HG02588 (cell line): ENCODE measurements around the gene TOR1A.

Source experiments
- ATAC-seq: cut with Tn5 transposase; IDR thresholded peaks from one replicate; pipeline ENCODE4 v1.9.1; 2021; ENCODE audit warnings: mild to moderate bottlenecking, moderate library complexity; ENCODE audit not compliant: unreplicated experiment

The TOR1A gene, protein sequence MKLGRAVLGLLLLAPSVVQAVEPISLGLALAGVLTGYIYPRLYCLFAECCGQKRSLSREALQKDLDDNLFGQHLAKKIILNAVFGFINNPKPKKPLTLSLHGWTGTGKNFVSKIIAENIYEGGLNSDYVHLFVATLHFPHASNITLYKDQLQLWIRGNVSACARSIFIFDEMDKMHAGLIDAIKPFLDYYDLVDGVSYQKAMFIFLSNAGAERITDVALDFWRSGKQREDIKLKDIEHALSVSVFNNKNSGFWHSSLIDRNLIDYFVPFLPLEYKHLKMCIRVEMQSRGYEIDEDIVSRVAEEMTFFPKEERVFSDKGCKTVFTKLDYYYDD

DNA sequence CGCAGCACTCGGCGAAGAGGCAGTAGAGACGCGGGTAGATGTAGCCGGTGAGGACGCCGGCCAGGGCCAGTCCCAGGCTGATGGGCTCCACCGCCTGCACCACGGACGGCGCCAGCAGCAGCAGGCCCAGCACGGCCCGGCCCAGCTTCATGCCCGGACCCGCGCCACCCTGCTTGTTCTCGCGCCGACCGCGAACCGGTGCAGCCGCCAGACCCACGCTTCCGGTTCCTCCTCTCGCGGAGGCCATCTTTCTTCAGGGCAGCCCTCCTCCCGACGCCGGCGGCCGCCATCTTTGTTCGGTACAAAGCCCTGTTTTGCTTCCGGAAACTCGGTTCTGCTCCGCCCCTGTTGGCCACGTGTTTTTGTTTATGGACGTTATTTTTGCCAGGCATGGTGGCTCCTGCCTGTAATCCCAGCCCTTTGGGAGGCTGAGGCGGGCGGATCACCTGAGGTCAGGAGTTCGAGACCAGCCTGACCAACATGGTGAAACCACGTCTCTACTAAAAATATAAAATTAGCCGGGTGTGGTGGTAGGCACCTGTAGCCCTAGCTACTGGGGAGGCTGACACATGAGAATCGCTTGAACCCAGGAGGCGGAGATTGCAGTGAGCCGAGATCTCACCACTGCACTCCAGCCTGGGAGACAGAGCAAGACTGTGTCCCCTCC, at the start of gene TOR1A:
TOR1A (minus strand) TSS at position 202 of the 667 bp plus-strand sequence; CDS start at position 151, 51 bp downstream.
- ATAC-seq, result peak; percentile 93

DNA sequence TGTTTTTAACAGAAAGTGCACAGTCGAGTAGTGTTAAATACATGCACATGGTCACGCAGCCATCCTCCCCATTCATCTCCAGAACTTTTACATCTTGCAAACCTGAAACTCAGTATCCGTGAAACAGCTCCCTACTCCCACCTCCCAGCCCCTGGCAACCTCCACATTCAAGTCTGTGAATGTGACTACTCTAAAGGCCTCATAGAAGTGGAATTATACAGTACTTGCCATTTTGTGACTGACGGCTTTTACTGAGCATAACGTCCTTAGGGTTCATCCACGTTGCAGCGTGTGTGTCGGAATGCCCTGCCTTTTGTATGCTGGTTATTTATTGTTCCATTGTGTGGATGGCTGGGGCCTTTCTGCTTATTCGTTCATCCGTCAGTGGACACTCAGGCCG, 47.1 kb upstream of the TOR1A start:
- ATAC-seq, result no peak

DNA sequence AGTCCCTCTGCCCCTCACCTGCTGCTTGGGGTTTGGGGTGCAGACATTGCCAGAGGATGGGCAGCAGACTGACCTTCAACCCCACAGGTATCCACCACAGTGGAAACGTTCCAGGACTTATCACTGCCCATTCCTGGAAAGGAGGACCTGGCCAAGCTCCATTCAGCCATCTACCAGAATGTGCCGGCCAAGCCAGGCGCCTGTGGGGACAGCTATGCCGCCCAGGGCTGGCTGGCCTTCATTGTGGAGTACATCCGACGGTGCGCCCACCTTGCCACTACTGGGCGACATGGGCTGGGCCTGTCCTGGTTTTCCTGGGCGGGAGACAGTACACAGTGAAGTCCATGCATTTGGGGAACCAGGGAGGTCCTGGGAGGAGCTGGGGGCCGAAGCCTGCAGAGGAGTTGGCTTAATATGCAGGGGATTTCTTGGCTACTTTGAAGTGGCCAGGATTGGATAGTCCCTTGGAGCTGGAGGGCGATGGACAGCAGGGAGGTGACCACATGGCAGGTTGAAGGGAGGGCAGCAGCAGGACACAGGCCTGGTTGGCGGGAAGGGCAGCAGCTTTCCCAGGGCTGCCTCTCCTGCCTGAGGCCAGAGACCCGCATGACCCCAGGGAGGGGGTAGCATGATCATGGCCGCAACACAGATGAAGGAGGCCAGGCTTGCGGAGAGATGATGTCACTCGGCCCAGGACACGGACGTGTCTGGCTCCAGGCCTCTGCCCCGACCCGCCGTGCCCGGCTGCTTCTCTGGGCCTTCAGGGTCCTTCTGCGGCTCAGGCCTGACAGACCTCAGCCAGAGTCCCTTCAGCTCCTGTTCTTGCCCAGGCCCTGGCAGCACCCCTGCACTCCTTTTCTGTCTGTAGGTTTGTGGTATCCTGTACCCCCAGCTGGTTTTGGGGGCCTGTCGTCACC, 45.9 kb upstream of the TOR1A start:
- ATAC-seq, result no peak

DNA sequence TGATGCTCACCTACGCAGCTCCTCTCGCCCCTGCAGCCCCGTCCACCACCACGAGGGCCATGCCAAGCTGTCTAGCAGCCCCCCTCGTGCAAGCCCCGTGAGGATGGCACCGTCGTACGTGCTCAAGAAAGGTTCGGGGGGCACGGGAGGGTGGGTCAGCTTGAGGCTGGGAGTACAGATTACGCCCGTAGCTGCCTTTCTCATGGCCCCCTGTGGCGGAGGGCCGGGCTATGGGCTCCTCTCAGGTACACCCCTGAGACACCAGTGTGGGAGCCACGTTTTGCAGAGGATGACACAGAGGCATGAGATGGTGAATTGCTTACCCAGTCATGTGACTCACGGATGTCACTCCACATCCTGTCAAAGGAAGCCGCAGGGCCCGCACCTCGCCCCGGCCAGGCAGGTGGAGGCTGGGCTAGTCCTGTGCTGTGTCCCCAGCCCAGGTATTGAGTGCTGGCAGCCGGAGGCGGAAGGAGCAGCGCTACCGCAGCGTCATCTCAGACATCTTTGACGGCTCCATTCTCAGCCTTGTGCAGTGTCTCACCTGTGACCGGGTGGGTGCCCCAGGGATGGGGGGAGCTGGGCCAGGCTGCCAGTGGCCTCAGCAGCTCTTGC, 45.0 kb upstream of the TOR1A start:
- ATAC-seq, result no peak

DNA sequence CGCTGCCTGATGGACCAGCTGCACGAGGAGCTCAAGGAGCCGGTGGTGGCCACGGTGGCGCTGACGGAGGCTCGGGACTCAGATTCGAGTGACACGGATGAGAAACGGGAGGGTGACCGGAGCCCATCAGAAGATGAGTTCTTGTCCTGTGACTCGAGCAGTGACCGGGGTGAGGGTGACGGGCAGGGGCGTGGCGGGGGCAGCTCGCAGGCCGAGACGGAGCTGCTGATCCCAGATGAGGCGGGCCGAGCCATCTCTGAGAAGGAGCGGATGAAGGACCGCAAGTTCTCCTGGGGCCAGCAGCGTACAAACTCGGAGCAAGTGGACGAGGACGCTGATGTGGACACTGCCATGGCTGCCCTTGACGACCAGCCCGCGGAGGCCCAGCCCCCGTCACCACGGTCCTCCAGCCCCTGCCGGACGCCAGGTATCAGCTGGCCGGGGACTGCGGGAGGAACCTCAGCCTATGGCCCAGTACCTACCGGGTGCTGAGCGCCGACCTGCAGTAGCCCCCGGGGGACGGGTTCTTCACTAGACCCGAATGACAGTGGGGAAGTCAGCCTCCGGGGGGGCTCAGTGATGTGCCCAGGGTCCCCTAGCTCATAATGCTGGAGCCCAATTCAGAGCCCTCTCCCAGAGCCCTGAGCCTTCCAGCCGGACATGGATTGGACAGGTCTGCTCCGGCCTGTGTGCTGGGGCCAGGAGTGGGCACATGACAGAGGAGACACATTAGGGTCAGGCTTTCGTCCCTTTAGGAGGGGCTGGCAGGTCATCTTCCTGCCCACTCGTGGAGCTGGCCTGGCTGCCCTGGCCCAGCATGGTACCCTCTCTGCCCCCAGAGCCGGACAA, 44.3 kb upstream of the TOR1A start:
- no peak for ATAC-seq

DNA sequence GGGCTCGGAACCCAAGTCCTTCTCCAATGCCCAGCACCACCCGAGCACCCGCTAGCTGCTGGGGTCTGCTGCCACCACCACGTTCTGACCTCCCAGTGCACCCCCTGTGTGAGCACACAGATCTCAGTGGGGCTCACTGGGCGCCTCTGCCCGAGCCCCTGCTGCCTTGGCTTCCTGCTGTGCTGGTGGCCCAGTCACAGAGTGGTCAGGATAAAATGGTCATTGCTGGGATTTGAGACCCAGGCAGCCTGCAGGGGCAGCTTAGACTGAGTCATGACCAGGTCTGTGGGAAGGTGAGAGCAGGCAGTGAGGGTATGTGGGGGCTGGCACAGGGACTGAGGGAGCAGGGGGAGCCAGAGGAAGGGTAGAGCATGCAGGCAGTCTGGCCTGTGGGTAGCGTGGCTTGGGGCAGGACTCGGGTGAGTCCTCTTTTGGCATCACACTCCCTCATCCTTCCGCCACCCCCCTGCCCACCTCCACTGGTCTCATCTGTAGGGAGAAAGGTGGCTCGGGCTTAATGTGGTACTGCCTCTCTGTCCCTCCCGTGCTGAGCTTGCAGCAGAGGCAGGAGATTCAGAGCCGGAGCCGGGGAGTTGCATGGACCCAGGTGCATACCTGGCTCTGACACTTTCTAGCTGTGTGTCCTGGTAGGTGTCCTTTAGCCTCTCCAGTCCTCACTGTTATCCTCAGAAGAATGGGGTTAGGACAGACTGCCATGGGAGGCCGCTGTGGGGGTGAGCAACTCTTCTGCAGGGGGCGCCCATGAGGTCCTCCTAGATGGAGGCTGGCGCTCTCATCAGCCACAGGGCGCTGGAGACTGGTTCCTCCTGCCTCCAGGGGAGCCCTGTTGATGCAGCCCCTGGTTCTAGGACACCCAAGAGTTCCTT, 43.4 kb upstream of the TOR1A start:
- ATAC-seq, result no peak

DNA sequence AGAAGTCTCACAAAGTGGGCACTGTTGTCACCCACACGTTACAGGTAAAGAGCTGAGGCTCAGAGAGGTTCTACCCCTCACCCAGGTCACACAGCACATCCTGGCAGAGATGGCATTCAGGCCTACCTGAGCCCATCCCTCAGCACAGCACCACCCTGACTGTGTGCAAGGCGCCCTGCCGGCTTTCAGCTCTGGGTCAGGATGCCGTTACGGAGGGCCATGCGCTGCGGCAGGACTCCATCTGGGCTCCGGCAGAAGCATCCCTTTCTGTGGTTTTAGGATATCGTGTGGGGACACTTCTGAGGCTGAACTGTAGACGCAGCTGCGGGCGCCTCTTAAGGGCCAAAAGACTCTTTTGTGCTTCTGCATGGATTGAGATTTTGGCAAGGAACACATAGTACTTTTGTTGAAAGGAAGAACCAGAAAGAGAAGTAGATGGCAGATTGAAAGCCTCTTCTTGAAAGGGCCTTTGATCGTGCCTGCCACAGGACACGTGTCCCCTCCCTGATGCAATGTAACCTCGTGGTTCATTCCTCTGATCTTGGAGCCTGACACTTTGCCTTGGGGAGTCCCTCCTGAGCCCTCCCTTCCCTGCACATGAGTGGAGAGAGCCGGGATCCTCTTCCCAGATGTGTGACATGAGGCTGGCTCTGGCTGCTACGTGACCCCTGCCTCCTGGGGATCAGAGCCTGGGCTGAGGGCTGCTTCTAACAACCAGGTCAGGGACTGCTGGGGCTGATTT, 42.6 kb upstream of the TOR1A start:
- no peak for ATAC-seq

DNA sequence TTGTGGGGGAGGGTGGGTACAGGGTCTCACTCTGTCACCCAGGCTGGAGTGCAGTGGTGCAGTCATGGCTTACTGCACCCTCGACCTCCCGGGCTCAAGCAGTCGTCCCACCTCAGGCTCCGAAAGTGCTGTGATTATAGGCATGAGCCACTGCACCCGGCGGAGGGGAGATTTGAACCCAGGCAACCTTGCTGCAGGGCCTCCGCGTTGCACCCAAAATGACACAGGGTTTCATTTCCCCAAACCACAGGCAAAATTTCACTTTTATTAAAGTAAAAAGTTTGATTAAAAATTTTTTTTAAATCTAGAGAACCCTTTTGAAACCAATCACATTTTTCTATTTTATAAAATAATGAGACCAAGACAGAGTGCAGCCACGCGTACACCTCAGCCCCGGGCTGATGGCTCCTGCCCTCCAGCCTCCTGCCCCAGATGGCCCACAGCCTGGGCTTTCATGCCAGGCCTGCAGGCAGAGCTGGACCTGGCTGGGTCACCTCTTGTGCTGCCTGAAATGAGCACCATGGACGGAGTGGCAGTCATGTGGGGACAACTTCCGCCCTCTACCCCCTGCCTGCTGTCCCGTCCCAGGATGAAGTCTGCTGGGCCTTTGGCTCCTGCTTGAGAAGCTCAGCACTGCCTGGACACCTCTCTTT, 41.9 kb upstream of the TOR1A start:
- ATAC-seq, result no peak

DNA sequence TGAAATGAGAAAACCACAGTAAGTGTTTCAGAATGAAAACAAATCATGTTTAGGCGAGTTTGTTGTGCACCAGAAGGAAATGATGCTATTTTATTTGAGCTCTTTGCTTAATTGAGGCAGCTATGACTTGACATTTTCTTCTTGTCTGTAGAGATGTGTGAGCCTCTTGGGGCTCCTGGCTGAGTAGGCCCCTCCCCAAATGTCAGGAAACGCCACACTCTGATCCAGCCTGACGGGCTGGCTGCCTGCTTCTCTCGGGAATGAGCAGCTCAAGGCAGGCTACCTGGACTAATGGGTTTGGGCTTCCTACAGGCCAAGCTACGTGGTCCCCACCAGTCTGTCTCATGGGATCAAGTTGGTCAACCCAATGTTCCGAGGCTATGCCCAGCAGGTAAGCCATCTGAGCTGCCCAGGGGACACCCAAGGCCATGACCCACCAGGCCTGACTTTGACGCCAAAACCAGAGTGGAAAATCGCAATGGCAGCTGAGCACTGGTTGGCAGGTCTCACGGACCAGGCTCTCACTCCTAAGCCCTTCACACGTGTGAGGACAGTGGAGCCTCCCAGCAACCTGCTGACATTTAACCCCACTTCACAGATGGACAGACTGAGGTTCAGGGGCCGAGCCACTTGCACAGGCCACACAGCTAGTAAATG, 41.2 kb upstream of the TOR1A start:
- ATAC-seq, result no peak

DNA sequence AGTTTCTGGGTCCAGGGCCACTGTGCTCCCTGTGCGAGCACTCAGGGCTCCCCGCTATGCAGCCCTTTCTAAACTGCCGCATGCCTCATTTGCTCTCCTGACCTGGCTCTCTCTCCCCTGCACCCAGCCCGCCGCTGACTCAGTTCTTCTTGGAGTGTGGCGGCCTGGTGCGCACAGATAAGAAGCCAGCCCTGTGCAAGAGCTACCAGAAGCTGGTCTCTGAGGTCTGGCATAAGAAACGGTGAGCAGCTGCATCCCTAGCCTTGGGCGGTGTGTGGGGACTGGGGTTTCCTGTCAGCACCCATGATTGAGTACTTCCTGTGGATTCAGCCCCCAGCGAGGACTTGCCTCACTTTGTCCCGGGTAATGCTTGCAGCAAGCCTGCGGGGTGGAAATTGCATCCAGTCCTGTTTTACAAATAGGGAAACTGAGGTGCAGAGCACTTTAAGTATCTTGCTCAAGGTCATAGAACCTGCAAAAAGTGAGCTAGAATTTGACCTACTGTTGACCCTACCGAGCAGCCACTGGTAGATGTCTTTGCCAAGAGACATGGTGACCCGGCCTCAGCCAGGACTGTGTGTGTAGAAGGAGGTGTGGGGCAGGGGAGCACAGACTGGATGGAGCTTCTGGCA, 39.2 kb upstream of the TOR1A start:
- ATAC-seq, result no peak

DNA sequence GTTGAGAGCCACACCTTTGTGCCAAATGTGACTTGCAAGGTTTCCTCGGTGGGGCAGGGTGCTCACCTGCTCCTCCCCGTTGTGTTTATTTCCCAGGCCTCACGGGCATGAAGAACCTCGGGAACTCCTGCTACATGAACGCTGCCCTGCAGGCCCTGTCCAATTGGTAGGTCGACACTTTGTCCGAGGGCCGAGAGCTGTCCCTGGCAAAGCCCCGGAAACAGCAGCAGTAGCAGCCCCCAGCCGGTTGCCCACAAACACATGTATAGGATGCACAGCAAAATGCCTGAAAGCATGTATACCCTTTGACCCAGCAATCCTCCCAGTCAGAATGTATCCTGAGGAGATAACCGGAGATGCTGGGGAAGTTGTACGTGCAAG, 37.5 kb upstream of the TOR1A start:
- no peak for ATAC-seq

DNA sequence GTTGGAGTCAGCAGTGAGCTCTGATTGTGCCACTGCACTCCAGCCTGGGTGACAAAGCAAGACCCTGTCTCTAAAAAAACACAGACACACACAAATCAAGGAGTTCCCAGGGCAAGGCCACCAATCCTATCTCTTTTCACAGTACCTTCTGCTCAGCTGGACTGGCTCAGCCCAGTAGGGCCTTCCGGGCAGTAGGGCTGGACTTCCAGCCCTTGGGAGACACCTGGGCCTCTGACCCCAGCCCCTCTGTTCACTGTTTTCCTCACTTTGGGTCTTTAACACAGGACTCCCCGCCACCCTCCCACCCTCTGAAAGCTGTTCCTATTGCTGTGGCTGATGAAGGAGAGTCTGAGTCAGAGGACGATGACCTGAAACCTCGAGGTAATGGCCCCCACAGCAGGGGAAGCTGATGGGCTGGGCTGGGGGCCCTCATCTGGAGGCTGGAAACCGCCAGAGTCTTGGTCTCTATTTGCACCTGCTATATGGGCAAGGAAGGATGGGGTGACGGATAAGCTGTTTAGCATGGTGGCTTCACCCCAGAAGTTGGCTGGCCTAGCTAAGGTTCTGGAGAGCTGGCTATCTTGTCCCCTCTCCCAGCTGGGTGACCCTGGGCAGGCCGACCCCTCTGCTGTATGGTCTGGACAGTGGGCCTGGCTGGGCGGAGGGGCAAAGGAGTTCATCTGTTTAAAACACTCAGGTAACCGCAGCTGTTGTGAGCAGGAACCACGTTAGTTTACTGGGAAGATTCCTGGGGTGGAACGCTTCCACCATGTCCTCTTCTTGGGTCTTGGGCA, 36.9 kb upstream of the TOR1A start:
- ATAC-seq, result no peak

DNA sequence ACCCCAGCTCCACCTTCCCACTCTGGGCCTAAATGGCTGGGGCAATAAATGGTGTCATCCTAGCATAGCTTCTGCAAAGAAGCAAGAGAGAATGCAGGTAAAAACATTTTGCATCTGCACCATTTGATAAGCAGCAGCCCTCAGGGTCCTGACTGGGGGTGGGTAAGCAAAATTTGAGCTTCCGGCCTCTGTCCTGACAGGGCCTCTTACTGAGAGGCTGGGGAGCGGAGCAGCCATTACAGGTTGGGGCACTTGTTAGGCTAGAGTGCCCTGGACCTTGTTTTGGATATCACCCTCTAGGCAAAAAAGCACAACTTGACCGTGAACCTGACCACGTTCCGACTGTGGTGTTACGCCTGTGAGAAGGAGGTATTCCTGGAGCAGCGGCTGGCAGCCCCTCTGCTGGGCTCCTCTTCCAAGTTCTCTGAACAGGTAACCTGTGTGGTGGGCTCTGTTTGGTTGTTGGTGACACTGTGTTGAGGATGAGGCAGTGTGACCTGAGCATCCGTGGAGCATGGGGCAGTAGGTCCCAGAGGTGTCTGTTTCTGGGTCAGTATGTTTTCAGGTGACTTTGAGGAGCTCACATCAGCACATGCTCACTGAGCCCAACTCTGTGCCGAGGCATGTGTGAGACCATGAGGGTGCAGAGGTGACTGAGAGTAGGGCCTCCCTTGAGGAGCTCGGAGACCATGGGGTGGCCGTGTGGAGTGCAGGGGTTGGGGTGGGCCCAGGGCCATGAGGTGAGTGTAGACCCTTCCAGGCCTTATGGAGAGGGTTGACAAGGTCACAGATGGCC, 34.4 kb upstream of the TOR1A start:
- no peak for ATAC-seq

DNA sequence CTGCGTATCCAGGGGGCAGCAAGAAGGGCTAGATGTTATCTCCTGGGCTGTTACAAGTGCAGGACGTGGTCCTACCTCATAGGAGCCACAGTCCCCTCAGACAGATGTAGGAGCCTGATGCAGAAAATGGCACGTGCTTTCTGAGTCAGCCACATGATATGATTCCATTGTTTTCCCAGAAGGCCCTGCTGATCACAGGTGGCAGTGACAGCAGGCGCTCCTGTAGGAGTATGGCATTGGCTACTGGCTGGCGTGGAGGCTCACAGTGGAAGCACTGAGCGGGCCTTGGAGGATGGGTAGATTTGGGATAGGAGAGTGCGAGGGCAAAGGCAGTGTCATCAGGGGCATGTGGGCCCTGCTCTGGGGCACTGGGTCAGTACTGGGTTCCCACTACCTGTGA, 33.3 kb upstream of the TOR1A start:
- no peak for ATAC-seq

DNA sequence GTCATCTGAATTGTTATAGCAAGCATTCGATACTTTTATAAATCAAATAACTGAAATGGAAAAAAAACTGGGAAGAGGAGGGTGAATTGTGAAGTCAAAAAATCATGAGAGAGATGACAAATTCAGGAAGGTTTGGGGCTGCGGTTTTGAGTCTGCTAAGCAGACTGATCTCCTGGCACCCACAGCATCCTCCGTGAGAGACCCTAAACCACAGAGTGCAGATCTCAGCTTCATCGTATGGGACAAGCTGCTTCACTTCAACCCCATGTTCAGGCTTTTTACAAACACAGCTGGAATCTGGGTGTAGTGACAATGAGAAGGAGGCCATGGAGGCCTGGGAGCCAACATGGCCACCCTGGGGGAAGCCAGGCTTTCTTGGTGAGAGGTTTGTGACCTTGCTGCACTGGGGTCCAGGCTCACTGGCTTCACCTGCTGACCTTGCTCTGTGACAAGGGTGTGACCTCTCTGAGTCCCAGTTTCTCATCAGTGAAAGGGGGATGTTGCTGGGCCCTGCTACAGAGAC, 30.7 kb upstream of the TOR1A start:
- no peak for ATAC-seq
